Mucosa of descending colon (tissue), 3 donors: ENCODE measurements around the gene F2. TPM values are rescaled to one million over a fixed set of nuclear protein-coding genes. Genes with fewer than 3 reads are reported as not detected.

Experiments
- ATAC-seq: fragments of 200-7000 bp; cut with Tn5 transposase; one replicate; pipeline ENCODE4 v1.9.1; 2020; ENCODE audit warnings: mild to moderate bottlenecking, moderate library complexity
- DNase-seq, 3 donors: peaks; one replicate each; pipeline ENCODE4 v3.0.0-alpha.2; 2020
- H3K36me3 ChIP-seq: fragments of 200-600 bp; one replicate; pipeline ENCODE4 v1.8.0; 2021; ENCODE audit warnings: low read depth, mild to moderate bottlenecking
- H3K4me1 ChIP-seq: fragments of 200-600 bp; one replicate; pipeline ENCODE4 v1.8.0; 2021; ENCODE audit warnings: low read depth, mild to moderate bottlenecking
- H3K4me3 ChIP-seq: fragments of 200-600 bp; one replicate; pipeline ENCODE4 v1.8.0; 2021; ENCODE audit warnings: mild to moderate bottlenecking
- H3K9me3 ChIP-seq: fragments of 200-600 bp; one replicate; pipeline ENCODE4 v1.8.0; 2021; ENCODE audit warnings: mild to moderate bottlenecking
- intact Hi-C, 2 donors: fragments of 100-400 bp; cut with DNase I in 1 of 2; cut with micrococcal nuclease in 1 of 2; formaldehyde crosslinking; loops; one replicate each; pipeline versions ENCODE4 v1.11.0 to v1.11.1; 2022; cut with DNase I, micrococcal nuclease
- total RNA-seq, 3 donors: library from RNA; stranded (reverse); fragmentation: NEBNext Ultra II Directional in 2 of 3; extraction: Animal tissue kit (Norgen Biotek cat#: 25700) in 2 of 3; gene quantifications; one replicate each; pipeline versions ENCODE4 v1.2.1 to v1.2.4, GENCODE V29; 2021 to 2023
- TF ChIP-seq, protein P1 (sequence below): fragments of 200-600 bp; IDR thresholded peaks from one replicate; pipeline ENCODE4 v1.8.0; 2022; ENCODE audit warnings: antibody characterized with exemption, mild to moderate bottlenecking
- donor health status: DM: no; HTN: no; CAD: no; lungs with moderate emphysema.
- donor health status: DM: no; HTN: no; CAD: no.
- donor health status: DM: no; HTN: yes; CAD: no.

Gene F2
- total RNA-seq, 3 donors from 2014 or later = 0.19 TPM; not detected in 2

DNA sequence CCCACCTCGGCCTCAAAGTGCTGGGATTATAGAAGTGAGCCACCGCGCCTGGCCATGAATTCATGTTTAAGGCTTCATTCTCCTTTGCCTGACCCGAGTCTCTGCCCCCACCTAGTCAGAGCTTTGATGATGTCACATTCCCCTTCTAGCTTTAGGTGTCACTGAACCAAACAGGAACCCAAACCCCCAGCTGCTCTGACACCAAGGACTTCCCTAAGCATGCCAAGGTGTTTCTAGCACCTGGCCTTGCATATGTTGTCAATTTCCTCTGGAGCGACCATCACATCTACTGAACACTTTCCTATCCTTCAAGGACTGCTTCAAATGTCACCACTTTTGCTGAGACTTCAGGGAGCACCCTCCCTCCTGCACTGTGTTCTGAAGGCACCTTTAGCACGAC, 2.3 kb downstream of the F2 start:
- TF ChIP-seq, protein P1, sequence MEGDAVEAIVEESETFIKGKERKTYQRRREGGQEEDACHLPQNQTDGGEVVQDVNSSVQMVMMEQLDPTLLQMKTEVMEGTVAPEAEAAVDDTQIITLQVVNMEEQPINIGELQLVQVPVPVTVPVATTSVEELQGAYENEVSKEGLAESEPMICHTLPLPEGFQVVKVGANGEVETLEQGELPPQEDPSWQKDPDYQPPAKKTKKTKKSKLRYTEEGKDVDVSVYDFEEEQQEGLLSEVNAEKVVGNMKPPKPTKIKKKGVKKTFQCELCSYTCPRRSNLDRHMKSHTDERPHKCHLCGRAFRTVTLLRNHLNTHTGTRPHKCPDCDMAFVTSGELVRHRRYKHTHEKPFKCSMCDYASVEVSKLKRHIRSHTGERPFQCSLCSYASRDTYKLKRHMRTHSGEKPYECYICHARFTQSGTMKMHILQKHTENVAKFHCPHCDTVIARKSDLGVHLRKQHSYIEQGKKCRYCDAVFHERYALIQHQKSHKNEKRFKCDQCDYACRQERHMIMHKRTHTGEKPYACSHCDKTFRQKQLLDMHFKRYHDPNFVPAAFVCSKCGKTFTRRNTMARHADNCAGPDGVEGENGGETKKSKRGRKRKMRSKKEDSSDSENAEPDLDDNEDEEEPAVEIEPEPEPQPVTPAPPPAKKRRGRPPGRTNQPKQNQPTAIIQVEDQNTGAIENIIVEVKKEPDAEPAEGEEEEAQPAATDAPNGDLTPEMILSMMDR = no peak
- ATAC-seq = no peak
- intact Hi-C loops = no loop called here

DNA sequence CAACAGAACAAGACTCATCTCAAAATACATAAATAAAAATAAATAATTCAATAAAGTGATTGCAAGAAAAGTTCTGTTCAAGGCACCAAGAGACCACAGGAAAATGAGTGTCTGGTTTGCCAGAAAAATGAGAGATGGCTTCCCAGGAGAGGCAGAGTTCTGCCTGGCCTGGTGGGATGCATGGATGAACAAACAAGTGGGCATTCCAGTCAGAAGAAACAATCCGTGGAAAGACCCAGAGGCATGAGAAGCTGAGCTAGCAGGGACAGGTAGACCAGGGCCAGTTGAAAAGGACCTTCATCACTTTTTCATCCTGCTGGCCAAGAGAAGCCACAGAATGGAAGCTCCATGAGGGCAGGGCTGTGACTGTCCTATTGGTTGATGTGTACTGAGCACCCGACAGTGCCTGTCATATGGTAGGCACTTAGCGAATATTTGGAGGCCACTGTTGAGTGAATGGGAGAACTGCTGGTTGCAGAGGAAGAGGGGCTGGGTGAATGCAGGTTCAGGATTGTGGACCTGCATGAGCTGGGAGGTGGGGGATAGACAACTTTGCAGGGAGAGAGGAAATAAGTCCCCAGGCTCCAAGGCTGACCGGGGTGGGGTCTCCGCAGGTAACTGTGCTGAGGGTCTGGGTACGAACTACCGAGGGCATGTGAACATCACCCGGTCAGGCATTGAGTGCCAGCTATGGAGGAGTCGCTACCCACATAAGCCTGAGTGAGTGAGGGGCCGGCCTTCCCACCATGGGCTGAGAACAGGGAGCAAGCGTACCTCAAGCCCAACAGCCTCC, 3.7 kb downstream of the F2 start:
- TF ChIP-seq, protein P1 = no peak
- no peak for DNase-seq
- H3K36me3 ChIP-seq = no peaks in the 10 kb centered on the region
- peaks cover 6% of the 10 kb centered on the region for H3K4me1 ChIP-seq
- no peaks in the 10 kb centered on the region for H3K9me3 ChIP-seq
- ATAC-seq = no peak
- intact Hi-C loops = no loop called here
- H3K4me3 ChIP-seq = no peak overlapping the region

More for the DNA sequence above, 2.3 kb downstream of the F2 start:
- no peaks in the 10 kb centered on the region for H3K9me3 ChIP-seq
- no peak overlapping the region for H3K4me3 ChIP-seq
- DNase-seq = no peak
- no peaks in the 10 kb centered on the region for H3K36me3 ChIP-seq
- peaks cover 7% of the 10 kb centered on the region for H3K4me1 ChIP-seq

DNA sequence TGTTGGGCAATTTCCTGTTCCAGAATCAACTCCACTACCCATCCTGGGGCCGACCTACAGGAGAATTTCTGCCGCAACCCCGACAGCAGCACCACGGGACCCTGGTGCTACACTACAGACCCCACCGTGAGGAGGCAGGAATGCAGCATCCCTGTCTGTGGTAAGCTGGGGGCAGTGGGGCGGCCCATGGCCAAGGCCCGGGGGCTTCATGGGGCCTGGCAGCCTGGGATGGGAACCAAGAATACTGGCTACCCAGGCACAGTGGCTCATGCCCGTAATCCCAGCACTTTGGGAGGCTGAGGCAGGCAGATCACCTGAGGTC, 4.3 kb downstream of the F2 start:
- intact Hi-C loops = no loop called here
- TF ChIP-seq, protein P1 = no peak
- no peak for ATAC-seq
- Histone ChIP-seq H3K4me1 (peaks cover under 1% of the 10 kb centered on the region), H3K36me3 (no peaks in the 10 kb centered on the region), H3K4me3 (no peak overlapping the region), H3K9me3 (no peaks in the 10 kb centered on the region)
- DNase-seq = no peak

DNA sequence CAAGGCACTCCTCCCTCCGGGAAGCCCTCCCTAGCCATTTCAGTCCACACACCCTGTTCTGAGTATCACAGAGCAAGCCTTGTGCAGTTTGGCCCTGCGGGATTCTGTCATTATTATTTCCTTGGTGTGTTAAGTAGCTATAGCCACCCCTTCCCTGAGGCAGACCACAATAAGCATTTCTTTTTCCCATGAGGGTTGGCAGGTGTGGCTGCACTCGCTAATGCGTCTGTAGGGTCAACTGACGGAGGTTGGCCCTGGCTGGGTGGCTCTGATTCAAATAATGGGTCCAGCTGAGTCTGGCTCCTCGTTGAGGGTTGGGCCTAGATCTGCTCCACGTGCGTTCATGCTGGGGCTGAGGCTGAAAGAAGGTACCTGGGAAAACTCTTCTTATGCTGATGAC, 5.1 kb downstream of the F2 start:
- intact Hi-C loops = no loop called here

DNA sequence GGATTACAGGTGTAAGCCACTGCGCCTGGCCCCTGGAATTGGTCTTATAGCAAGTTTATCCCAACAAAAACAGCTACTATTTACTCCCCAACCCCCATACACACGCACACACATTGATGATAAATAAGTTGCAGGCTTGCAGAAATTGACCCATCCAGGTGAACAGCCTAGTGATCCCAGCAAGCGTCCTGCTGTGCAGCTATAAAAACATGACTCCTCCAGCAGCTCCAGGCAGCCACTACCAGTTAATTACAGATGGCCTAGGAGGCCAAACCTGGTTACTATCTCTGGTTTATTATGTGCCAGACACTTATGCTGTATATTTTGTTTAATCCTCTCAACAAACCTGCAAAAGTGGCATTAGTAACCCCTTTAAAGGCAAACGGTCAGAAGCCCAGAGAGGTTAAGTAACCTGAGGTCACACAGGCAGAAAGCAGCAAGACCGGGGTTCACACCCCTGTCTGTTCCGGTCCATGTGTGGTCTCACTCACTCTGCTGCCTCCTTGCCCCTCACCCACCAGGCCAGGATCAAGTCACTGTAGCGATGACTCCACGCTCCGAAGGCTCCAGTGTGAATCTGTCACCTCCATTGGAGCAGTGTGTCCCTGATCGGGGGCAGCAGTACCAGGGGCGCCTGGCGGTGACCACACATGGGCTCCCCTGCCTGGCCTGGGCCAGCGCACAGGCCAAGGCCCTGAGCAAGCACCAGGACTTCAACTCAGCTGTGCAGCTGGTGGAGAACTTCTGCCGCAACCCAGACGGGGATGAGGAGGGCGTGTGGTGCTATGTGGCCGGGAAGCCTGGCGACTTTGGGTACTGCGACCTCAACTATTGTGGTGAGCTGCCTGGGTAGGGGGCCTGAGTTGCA, 6.6 kb downstream of the F2 start:
- DNase-seq = no peak
- no peak for ATAC-seq
- TF ChIP-seq, protein P1 = no peak
- no peak overlapping the region for H3K4me3 ChIP-seq
- intact Hi-C loops = no loop called here
- H3K9me3 ChIP-seq = no peaks in the 10 kb centered on the region
- H3K36me3 ChIP-seq = no peaks in the 10 kb centered on the region
- H3K4me1 ChIP-seq = no peaks in the 10 kb centered on the region

More for the DNA sequence above, 5.1 kb downstream of the F2 start:
- no peaks in the 10 kb centered on the region for H3K4me1 ChIP-seq
- no peaks in the 10 kb centered on the region for H3K9me3 ChIP-seq
- no peak for ATAC-seq
- H3K36me3 ChIP-seq = no peaks in the 10 kb centered on the region
- no peak for DNase-seq
- TF ChIP-seq, protein P1 = no peak
- H3K4me3 ChIP-seq = no peak overlapping the region
